OCI-LY7 (cell line): ENCODE results near the gene HBG2.

Source experiments
- EZH2phosphoT487 ChIP-seq: fragments of 200-600 bp; sonication (generic); IDR thresholded peaks from 2 replicates; pipeline ENCODE4 v1.6.1; 2018; ENCODE audit warnings: low read depth, borderline replicate concordance, mild to moderate bottlenecking, mixed run types, antibody characterized with exemption, low read length, moderate library complexity, mixed read lengths
- TF ChIP-seq, protein P1 (sequence below): fragments of 200-600 bp; sonication (generic); conservative IDR thresholded peaks from 2 replicates; pipeline ENCODE4 v1.5.1; 2014; ENCODE audit warnings: mild to moderate bottlenecking, antibody characterized with exemption, low read length, moderate library complexity, mixed read lengths

- TF ChIP-seq, protein P1, sequence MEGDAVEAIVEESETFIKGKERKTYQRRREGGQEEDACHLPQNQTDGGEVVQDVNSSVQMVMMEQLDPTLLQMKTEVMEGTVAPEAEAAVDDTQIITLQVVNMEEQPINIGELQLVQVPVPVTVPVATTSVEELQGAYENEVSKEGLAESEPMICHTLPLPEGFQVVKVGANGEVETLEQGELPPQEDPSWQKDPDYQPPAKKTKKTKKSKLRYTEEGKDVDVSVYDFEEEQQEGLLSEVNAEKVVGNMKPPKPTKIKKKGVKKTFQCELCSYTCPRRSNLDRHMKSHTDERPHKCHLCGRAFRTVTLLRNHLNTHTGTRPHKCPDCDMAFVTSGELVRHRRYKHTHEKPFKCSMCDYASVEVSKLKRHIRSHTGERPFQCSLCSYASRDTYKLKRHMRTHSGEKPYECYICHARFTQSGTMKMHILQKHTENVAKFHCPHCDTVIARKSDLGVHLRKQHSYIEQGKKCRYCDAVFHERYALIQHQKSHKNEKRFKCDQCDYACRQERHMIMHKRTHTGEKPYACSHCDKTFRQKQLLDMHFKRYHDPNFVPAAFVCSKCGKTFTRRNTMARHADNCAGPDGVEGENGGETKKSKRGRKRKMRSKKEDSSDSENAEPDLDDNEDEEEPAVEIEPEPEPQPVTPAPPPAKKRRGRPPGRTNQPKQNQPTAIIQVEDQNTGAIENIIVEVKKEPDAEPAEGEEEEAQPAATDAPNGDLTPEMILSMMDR: no peak
- no peak for TF ChIP-seq EZH2phosphoT487
Observed at GRCh38 chr11:5242933-5243815, 11.4 kb downstream of the HBG2 start.
